ENCODE data around the gene TTC7B.

Gene TTC7B

GRCh38 chr14:90499908-90500664, 316.1 kb downstream of the TTC7B start:
- no peak overlapping the region for H3K27ac ChIP-seq (ENCODE audit: low read depth, low read length)

DNA sequence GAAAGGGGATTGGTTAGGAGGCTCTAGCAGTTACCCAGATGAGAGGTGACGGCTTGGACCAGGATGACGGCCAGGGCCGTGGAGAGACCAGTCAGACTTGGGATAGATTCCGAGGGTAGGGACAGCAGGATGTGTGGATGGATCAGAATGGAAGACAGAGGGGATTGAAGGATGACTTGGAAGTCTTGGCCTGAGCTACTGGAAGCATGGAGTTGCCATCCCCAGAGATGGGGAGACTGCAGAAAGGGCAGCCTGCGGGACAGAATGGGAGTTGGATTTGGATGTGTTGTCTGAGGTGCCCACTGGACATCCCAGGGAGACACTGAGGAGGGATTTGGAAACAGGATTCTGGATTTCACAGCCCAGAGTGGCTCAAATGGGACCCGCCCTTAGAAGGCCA, 317.1 kb downstream of the TTC7B start:
- Histone ChIP-seq H2AFZ (ENCODE audit: low read depth, low read length, severe bottlenecking) (no peak overlapping the region), H3K4me2 (ENCODE audit: low read depth, low read length, poor library complexity, severe bottlenecking) (no peak overlapping the region)
- TF ChIP-seq EZH2phosphoT487 (conservative IDR thresholded peaks at IDR 0.05; ENCODE audit: low read length) = no peak
- TF ChIP-seq CTCF (IDR thresholded peaks at IDR 0.05; ENCODE audit: insufficient read depth, low read length, poor library complexity, severe bottlenecking) = no peak

More at GRCh38 chr14:90499908-90500664, 316.1 kb downstream of the TTC7B start:
- H2AFZ ChIP-seq (ENCODE audit: low read depth, low read length, severe bottlenecking) = no peak overlapping the region
- H3K4me2 ChIP-seq (ENCODE audit: low read depth, low read length, poor library complexity, severe bottlenecking) = no peak overlapping the region
- H3F3A ChIP-seq (ENCODE audit: insufficient read depth) = no peaks in the 10 kb centered on the region
- no peaks in the 10 kb centered on the region for H3K9me3 ChIP-seq (ENCODE audit: insufficient read depth, low read length)
- no peaks in the 10 kb centered on the region for H3K27me3 ChIP-seq (ENCODE audit: low read length)
- TF ChIP-seq CTCF (IDR thresholded peaks at IDR 0.05; ENCODE audit: insufficient read depth, low read length, poor library complexity, severe bottlenecking) = no peak
- no peak for TF ChIP-seq EZH2phosphoT487 (conservative IDR thresholded peaks at IDR 0.05; ENCODE audit: low read length)
- no peaks in the 10 kb centered on the region for H3K9me2 ChIP-seq (replicated peaks; ENCODE audit: insufficient read depth, low read length)
- H3K79me2 ChIP-seq (ENCODE audit: insufficient read depth, low read length) = no peaks in the 10 kb centered on the region
- no peaks in the 10 kb centered on the region for H3K36me3 ChIP-seq (ENCODE audit: low read length)
- no peaks in the 10 kb centered on the region for H4K20me1 ChIP-seq (ENCODE audit: low read depth, low read length)
- no peak overlapping the region for H3K4me3 ChIP-seq (ENCODE audit: insufficient read depth, low read length, poor library complexity, severe bottlenecking)
- H3K9ac ChIP-seq (ENCODE audit: low read length) = no peak overlapping the region

GRCh38 chr14:90498198-90498597, 318.0 kb downstream of the TTC7B start:
- H3K9me2 ChIP-seq (replicated peaks; ENCODE audit: insufficient read depth, low read length) = no peaks in the 10 kb centered on the region
- H4K20me1 ChIP-seq (ENCODE audit: low read depth, low read length) = no peaks in the 10 kb centered on the region
- no peak overlapping the region for H2AFZ ChIP-seq (ENCODE audit: low read depth, low read length, severe bottlenecking)
- no peak overlapping the region for H3K27ac ChIP-seq (ENCODE audit: low read depth, low read length)
- H3F3A ChIP-seq (ENCODE audit: insufficient read depth) = no peaks in the 10 kb centered on the region
- no peaks in the 10 kb centered on the region for H3K79me2 ChIP-seq (ENCODE audit: insufficient read depth, low read length)
- no peak for TF ChIP-seq CTCF (IDR thresholded peaks at IDR 0.05; ENCODE audit: insufficient read depth, low read length, poor library complexity, severe bottlenecking)
- no peak for TF ChIP-seq EZH2phosphoT487 (conservative IDR thresholded peaks at IDR 0.05; ENCODE audit: low read length)
- H3K36me3 ChIP-seq (ENCODE audit: low read length) = no peaks in the 10 kb centered on the region
- H3K9me3 ChIP-seq (ENCODE audit: insufficient read depth, low read length) = no peaks in the 10 kb centered on the region
- H3K4me2 ChIP-seq (ENCODE audit: low read depth, low read length, poor library complexity, severe bottlenecking) = no peak overlapping the region
- H3K27me3 ChIP-seq (ENCODE audit: low read length) = no peaks in the 10 kb centered on the region
- H3K4me3 ChIP-seq (ENCODE audit: insufficient read depth, low read length, poor library complexity, severe bottlenecking) = no peak overlapping the region
- no peak overlapping the region for H3K9ac ChIP-seq (ENCODE audit: low read length)

More for the DNA sequence above, 317.1 kb downstream of the TTC7B start:
- Histone ChIP-seq H3K9me3 (ENCODE audit: insufficient read depth, low read length) (no peaks in the 10 kb centered on the region), H3K27me3 (ENCODE audit: low read length) (no peaks in the 10 kb centered on the region), H3K4me3 (ENCODE audit: insufficient read depth, low read length, poor library complexity, severe bottlenecking) (no peak overlapping the region), H4K20me1 (ENCODE audit: low read depth, low read length) (no peaks in the 10 kb centered on the region), H3K36me3 (ENCODE audit: low read length) (no peaks in the 10 kb centered on the region), H3K9me2 (replicated peaks; ENCODE audit: insufficient read depth, low read length) (no peaks in the 10 kb centered on the region), H3F3A (ENCODE audit: insufficient read depth) (no peaks in the 10 kb centered on the region), H3K27ac (ENCODE audit: low read depth, low read length) (no peak overlapping the region), H3K79me2 (ENCODE audit: insufficient read depth, low read length) (no peaks in the 10 kb centered on the region), H3K9ac (ENCODE audit: low read length) (no peak overlapping the region)

Data from SU-DHL-6 (cell line).